ENCODE measurements around the gene RMRP.
A peak's percentile ranks its signal among the peaks of the same experiment; 100 is the strongest.

The RMRP gene

DNA sequence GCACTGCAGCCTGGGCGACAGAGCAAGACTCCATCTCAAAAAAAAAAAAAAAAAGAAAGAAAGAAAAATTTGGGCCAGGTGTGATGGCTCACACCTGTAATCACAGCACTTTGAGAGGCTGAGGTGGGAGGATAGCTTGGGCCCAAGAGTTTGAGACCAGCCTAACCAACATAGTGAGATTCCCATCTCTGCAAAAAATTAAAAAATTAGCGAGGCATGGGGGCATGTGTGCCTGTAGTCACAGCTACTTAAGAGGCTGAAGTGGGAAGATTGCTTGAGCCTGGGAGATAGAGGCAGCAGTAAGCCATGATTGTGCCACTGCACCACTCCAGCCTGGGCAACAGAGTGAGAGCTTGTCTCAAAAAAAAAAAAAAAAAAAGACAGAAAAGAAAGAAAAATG lies 4.2 kb downstream of the RMRP start:
- H2AFZ ChIP-seq (ENCODE audit: low read length), result no peak overlapping the region
- H3K9me3 ChIP-seq (ENCODE audit: low read length), result no peaks in the 10 kb centered on the region
- H3K9ac ChIP-seq (ENCODE audit: low read length), result no peak overlapping the region
- no peak for TF ChIP-seq EZH2 (IDR thresholded peaks at IDR 0.05; ENCODE audit: borderline replicate concordance, low read length)
- TF ChIP-seq, protein P1, sequence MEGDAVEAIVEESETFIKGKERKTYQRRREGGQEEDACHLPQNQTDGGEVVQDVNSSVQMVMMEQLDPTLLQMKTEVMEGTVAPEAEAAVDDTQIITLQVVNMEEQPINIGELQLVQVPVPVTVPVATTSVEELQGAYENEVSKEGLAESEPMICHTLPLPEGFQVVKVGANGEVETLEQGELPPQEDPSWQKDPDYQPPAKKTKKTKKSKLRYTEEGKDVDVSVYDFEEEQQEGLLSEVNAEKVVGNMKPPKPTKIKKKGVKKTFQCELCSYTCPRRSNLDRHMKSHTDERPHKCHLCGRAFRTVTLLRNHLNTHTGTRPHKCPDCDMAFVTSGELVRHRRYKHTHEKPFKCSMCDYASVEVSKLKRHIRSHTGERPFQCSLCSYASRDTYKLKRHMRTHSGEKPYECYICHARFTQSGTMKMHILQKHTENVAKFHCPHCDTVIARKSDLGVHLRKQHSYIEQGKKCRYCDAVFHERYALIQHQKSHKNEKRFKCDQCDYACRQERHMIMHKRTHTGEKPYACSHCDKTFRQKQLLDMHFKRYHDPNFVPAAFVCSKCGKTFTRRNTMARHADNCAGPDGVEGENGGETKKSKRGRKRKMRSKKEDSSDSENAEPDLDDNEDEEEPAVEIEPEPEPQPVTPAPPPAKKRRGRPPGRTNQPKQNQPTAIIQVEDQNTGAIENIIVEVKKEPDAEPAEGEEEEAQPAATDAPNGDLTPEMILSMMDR (IDR thresholded peaks at IDR 0.05; ENCODE audit: low read length), result no peak
- peaks cover 50% of the 10 kb centered on the region for H3K4me1 ChIP-seq (ENCODE audit: insufficient read depth, low read length, severe bottlenecking)
- H3K9me2 ChIP-seq (ENCODE audit: low read depth, low read length), result no peaks in the 10 kb centered on the region
- no peak overlapping the region for H3K4me2 ChIP-seq (ENCODE audit: low read length)
- H3K27me3 ChIP-seq (ENCODE audit: insufficient read depth, low read length), result no peaks in the 10 kb centered on the region
- peaks cover under 1% of the 10 kb centered on the region for H3F3A ChIP-seq (ENCODE audit: insufficient read depth, low read length)
- no peak overlapping the region for H3K27ac ChIP-seq (ENCODE audit: low read depth, low read length, poor library complexity, severe bottlenecking)
- no peaks in the 10 kb centered on the region for H4K20me1 ChIP-seq (ENCODE audit: insufficient read depth, low read length)
- H3K36me3 ChIP-seq (ENCODE audit: insufficient read depth, low read length), result no peaks in the 10 kb centered on the region
- H3K79me2 ChIP-seq (ENCODE audit: insufficient read depth, low read length), result no peaks in the 10 kb centered on the region; the same call in 1 of the 2 replicates
- H3K4me3 ChIP-seq (ENCODE audit: low read depth, low read length, poor library complexity, severe bottlenecking), result no peak overlapping the region

DNA sequence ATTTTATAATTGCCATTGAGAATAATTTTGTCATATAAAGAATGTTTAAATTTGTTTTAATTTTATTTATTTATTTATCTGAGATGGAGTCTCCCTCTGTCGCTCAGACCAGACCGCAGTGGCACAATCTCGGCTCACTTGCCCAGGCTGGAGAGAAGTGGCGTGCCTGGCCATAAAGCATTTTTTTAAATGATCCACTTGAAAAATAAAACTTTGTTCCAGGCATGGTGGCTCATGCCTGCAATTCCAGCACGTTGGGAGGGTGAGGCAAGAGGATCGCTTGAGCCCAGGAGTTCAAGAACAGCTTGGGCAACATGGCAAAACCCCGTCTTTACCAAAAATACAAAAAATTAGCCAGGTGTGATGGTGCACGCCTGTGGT lies 5.0 kb downstream of the RMRP start:
- Histone ChIP-seq H3K9me2 (ENCODE audit: low read depth, low read length) (no peaks in the 10 kb centered on the region), H3K4me2 (ENCODE audit: low read length) (no peak overlapping the region), H3K27ac (ENCODE audit: low read depth, low read length, poor library complexity, severe bottlenecking) (no peak overlapping the region)

DNA sequence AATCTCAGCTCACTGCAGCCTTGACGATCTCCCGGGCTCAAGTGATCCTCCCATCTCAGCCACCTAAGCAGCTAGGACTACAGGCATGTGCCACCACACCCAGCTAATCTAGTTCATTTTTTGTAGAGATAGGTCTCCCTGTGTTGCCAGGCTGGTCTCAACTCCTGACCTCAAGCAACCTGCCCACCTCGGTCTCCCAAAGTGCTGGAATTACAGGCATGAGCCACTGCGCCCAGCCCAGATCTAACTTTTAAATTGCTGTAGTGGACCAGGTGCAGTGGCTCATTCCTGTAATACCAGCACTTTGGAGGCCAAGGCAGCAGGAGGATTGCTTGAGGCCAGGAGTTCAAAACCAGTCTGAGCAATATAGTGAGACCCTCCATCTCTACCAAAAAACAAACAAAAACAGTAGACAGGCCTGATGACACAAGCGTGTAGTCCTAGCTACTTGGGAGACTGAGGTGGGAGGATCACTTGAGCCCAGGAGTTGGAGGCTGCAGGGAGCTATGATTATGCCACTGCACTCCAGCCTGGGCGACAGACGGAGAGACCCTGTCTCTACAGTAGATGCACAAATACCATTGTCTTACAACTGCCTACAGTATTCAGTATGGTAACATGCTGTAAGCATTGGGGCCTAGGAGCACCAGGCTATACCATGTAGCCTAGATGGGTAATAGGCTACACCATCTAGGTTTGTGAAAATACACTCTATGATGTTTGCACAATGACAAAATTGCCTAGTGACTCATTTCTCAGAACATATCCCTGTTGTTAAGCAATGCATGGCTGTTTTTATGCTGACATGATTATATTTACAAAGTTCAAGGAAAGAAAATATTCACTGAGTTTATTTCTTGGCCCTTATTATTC lies 5.6 kb downstream of the RMRP start:
- Histone ChIP-seq H3K79me2 (ENCODE audit: insufficient read depth, low read length) (no peaks in the 10 kb centered on the region; the same call in 1 of the 2 replicates), H2AFZ (ENCODE audit: low read length) (no peak overlapping the region), H3K27ac (ENCODE audit: low read depth, low read length, poor library complexity, severe bottlenecking) (peak overlapping the region; percentile 92), H3K4me3 (ENCODE audit: low read depth, low read length, poor library complexity, severe bottlenecking) (no peak overlapping the region), H3K27me3 (ENCODE audit: insufficient read depth, low read length) (no peaks in the 10 kb centered on the region), H3K4me1 (ENCODE audit: insufficient read depth, low read length, severe bottlenecking) (peaks cover 55% of the 10 kb centered on the region), H3K36me3 (ENCODE audit: insufficient read depth, low read length) (no peaks in the 10 kb centered on the region), H3K9me3 (ENCODE audit: low read length) (no peaks in the 10 kb centered on the region), H3K4me2 (ENCODE audit: low read length) (no peak overlapping the region), H3K9me2 (ENCODE audit: low read depth, low read length) (no peaks in the 10 kb centered on the region), H3F3A (ENCODE audit: insufficient read depth, low read length) (peaks cover 15% of the 10 kb centered on the region), H3K9ac (ENCODE audit: low read length) (peak overlapping the region; percentile 96; the same call in 1 of the 2 replicates), H4K20me1 (ENCODE audit: insufficient read depth, low read length) (no peaks in the 10 kb centered on the region)
- TF ChIP-seq EZH2 (IDR thresholded peaks at IDR 0.05; ENCODE audit: borderline replicate concordance, low read length), result no peak
- TF ChIP-seq, protein P1 (IDR thresholded peaks at IDR 0.05; ENCODE audit: low read length), result no peak

More for the DNA sequence above, 5.0 kb downstream of the RMRP start:
- peaks cover 9% of the 10 kb centered on the region for H3F3A ChIP-seq (ENCODE audit: insufficient read depth, low read length)
- H3K27me3 ChIP-seq (ENCODE audit: insufficient read depth, low read length), result no peaks in the 10 kb centered on the region
- TF ChIP-seq EZH2 (IDR thresholded peaks at IDR 0.05; ENCODE audit: borderline replicate concordance, low read length), result no peak
- TF ChIP-seq, protein P1 (IDR thresholded peaks at IDR 0.05; ENCODE audit: low read length), result no peak
- H3K4me3 ChIP-seq (ENCODE audit: low read depth, low read length, poor library complexity, severe bottlenecking), result no peak overlapping the region
- no peaks in the 10 kb centered on the region; the same call in 1 of the 2 replicates for H3K79me2 ChIP-seq (ENCODE audit: insufficient read depth, low read length)
- H2AFZ ChIP-seq (ENCODE audit: low read length), result no peak overlapping the region
- H3K4me1 ChIP-seq (ENCODE audit: insufficient read depth, low read length, severe bottlenecking), result peaks cover 55% of the 10 kb centered on the region
- no peaks in the 10 kb centered on the region for H4K20me1 ChIP-seq (ENCODE audit: insufficient read depth, low read length)
- no peak overlapping the region for H3K9ac ChIP-seq (ENCODE audit: low read length)
- no peaks in the 10 kb centered on the region for H3K9me3 ChIP-seq (ENCODE audit: low read length)
- no peaks in the 10 kb centered on the region for H3K36me3 ChIP-seq (ENCODE audit: insufficient read depth, low read length)

All from OCI-LY1 (cell line).